Measurements from ENCODE around the gene MSI1. TPM values are rescaled to one million over a fixed set of nuclear protein-coding genes. Genes with fewer than 3 reads are reported as not detected.

Gene MSI1
- total and polyA plus RNA-seq, 9 donors: 0.83 to 4.9 (median 1.9) TPM

GRCh38 chr12:120331390-120331789 is 37.6 kb downstream of the MSI1 start:
- H3K27me3 ChIP-seq: no peaks in the 10 kb centered on the region
- WGBS, 3 donors: 61 to 79% (median 73%) methylated on average over 3 of the region's 3 CpGs
- DNase-seq: no peak
- H3K4me1 ChIP-seq (ENCODE audit: insufficient read depth): peaks cover 8% of the 10 kb centered on the region
- H3K27ac ChIP-seq: no peak overlapping the region
- no peak for TF ChIP-seq EP300 (IDR thresholded peaks at IDR 0.05)
- no peak for TF ChIP-seq CTCF (IDR thresholded peaks at IDR 0.05)
- TF ChIP-seq POLR2A (IDR thresholded peaks at IDR 0.05): no peak
- intact Hi-C loops (cut with DNase I): no loop called here
- no peaks in the 10 kb centered on the region for H3K36me3 ChIP-seq
- no peaks in the 10 kb centered on the region for H3K9me3 ChIP-seq
- no peak overlapping the region for H3K4me3 ChIP-seq

- H3K9me3 ChIP-seq: no peaks in the 10 kb centered on the region
- no peaks in the 10 kb centered on the region for H3K27me3 ChIP-seq
- peaks cover 6% of the 10 kb centered on the region for H3K4me1 ChIP-seq (ENCODE audit: insufficient read depth)
- TF ChIP-seq POLR2A (IDR thresholded peaks at IDR 0.05): no peak
- no peak overlapping the region for H3K4me3 ChIP-seq
- no peaks in the 10 kb centered on the region for H3K36me3 ChIP-seq
- 49 to 63% (median 56%) methylated on average over 4 of the region's 4 CpGs for WGBS, 3 donors
- no peak for DNase-seq
- H3K27ac ChIP-seq: no peak overlapping the region
- intact Hi-C loops (cut with DNase I): loop anchor here in 1 of 4 donors (5.0 kb wide), 1 partner anchor 104 kb away; no protein-coding TSS in a partner anchor
Observed at GRCh38 chr12:120328228-120328627, 40.7 kb downstream of the MSI1 start.

GRCh38 chr12:120327593-120327992 is 41.4 kb downstream of the MSI1 start, which contains the start of gene PLA2G1B:
Gene PLA2G1B, minus strand, starts transcription at chr12:120327779. Its CDS starts 26 bp downstream, at chr12:120327753.
- peak within 1 kb of the TSS in 1 of 2 donors; percentile 26 for H3K27ac ChIP-seq
- no peaks in the 10 kb centered on the region for H3K9me3 ChIP-seq
- no peaks in the 10 kb centered on the region for H3K27me3 ChIP-seq
- H3K4me1 ChIP-seq (ENCODE audit: insufficient read depth): peaks cover 6% of the 10 kb centered on the region
- TF ChIP-seq POLR2A (IDR thresholded peaks at IDR 0.05) (no peak), CTCF (IDR thresholded peaks at IDR 0.05) (no peak), EP300 (IDR thresholded peaks at IDR 0.05) (no peak)
- no peaks in the 10 kb centered on the region for H3K36me3 ChIP-seq
- intact Hi-C loops (cut with DNase I): loop anchor here in 1 of 4 donors (5.0 kb wide), 1 partner anchor 105 kb away; no protein-coding TSS in a partner anchor
- peak in 3 of 5 donors; percentile 26 to 52 (median 49) for DNase-seq
- H3K4me3 ChIP-seq: no peak within 1 kb of the TSS
- 45 to 55% (median 48%) methylated on average over 5 of the region's 5 CpGs for WGBS, 3 donors

- no peaks in the 10 kb centered on the region for H3K27me3 ChIP-seq
- H3K36me3 ChIP-seq: no peaks in the 10 kb centered on the region
- 41 to 56% (median 45%) methylated on average over 9 of the region's 9 CpGs for WGBS, 3 donors
- no peak for TF ChIP-seq EP300 (IDR thresholded peaks at IDR 0.05)
- no peak for TF ChIP-seq POLR2A (IDR thresholded peaks at IDR 0.05)
- H3K4me3 ChIP-seq: no peak overlapping the region
- no peak overlapping the region for H3K27ac ChIP-seq
- no peak for DNase-seq
- H3K4me1 ChIP-seq (ENCODE audit: insufficient read depth): peaks cover 6% of the 10 kb centered on the region
- intact Hi-C loops (cut with DNase I): loop anchor here in 1 of 4 donors (5.0 kb wide), 1 partner anchor 107 kb away; no protein-coding TSS in a partner anchor
- no peaks in the 10 kb centered on the region for H3K9me3 ChIP-seq
Observed at GRCh38 chr12:120324841-120325417, 44.0 kb downstream of the MSI1 start.

GRCh38 chr12:120323772-120324171 is 45.2 kb downstream of the MSI1 start:
- WGBS, 3 donors: 85 to 91% (median 90%) methylated on average over 2 of the region's 2 CpGs
- H3K4me3 ChIP-seq: no peak overlapping the region
- no peaks in the 10 kb centered on the region for H3K27me3 ChIP-seq
- TF ChIP-seq CTCF (IDR thresholded peaks at IDR 0.05) (no peak), EP300 (IDR thresholded peaks at IDR 0.05) (no peak), POLR2A (IDR thresholded peaks at IDR 0.05) (no peak)
- no peak overlapping the region for H3K27ac ChIP-seq
- H3K36me3 ChIP-seq: no peaks in the 10 kb centered on the region
- H3K9me3 ChIP-seq: no peaks in the 10 kb centered on the region
- peaks cover 6% of the 10 kb centered on the region for H3K4me1 ChIP-seq (ENCODE audit: insufficient read depth)
- no peak for DNase-seq
- intact Hi-C loops (cut with DNase I): no loop called here

Data from ovary (tissue), 9 donors.